ENCODE data around the gene CHD3. TPM values are rescaled to one million over a fixed set of nuclear protein-coding genes. Genes with fewer than 3 reads are reported as not detected.

The CHD3 gene
- total RNA-seq, 4 donors from 2014 or later = 14.8 to 41.4 (median 31.3) TPM

DNA sequence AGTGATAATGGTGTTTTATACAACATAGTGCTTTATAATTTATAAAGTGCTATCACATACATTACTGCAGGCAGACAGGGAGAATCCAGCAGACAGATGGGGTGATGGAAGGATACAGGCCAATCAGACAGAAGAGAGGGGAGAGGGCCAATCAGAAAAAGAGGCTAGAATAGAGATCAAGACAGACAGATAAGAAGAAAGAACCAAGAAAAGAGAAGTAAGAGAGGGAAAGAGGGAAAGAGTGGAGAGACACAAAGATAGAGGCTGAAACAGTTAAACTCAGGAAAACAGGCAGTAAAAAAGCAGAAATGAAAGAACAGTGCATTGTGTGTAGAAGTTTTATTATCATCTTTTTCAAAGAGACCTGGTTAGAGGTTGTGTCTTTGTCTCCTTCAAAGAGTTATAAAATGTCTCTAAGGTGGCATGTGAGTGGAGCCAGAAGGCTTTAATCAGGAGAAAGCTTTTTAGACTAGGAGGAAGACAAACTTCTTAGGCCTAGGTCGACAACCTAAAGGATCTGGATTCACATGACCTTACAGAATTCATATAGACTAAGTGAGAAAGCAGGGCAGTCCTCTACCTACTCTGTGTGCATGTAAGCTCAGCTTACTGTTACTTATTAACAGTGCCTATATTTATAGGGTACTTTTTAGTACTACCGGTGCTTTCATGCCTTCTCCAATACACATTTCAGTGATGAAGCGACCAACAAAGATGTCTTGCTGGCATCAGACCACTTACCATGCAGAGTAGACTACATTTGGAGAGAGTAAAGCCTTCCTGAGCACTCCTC lies 8.3 kb upstream of the CHD3 start:
- TF ChIP-seq, protein P1, sequence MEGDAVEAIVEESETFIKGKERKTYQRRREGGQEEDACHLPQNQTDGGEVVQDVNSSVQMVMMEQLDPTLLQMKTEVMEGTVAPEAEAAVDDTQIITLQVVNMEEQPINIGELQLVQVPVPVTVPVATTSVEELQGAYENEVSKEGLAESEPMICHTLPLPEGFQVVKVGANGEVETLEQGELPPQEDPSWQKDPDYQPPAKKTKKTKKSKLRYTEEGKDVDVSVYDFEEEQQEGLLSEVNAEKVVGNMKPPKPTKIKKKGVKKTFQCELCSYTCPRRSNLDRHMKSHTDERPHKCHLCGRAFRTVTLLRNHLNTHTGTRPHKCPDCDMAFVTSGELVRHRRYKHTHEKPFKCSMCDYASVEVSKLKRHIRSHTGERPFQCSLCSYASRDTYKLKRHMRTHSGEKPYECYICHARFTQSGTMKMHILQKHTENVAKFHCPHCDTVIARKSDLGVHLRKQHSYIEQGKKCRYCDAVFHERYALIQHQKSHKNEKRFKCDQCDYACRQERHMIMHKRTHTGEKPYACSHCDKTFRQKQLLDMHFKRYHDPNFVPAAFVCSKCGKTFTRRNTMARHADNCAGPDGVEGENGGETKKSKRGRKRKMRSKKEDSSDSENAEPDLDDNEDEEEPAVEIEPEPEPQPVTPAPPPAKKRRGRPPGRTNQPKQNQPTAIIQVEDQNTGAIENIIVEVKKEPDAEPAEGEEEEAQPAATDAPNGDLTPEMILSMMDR (IDR thresholded peaks at IDR 0.05; ENCODE audit: low read depth) = no peak

DNA sequence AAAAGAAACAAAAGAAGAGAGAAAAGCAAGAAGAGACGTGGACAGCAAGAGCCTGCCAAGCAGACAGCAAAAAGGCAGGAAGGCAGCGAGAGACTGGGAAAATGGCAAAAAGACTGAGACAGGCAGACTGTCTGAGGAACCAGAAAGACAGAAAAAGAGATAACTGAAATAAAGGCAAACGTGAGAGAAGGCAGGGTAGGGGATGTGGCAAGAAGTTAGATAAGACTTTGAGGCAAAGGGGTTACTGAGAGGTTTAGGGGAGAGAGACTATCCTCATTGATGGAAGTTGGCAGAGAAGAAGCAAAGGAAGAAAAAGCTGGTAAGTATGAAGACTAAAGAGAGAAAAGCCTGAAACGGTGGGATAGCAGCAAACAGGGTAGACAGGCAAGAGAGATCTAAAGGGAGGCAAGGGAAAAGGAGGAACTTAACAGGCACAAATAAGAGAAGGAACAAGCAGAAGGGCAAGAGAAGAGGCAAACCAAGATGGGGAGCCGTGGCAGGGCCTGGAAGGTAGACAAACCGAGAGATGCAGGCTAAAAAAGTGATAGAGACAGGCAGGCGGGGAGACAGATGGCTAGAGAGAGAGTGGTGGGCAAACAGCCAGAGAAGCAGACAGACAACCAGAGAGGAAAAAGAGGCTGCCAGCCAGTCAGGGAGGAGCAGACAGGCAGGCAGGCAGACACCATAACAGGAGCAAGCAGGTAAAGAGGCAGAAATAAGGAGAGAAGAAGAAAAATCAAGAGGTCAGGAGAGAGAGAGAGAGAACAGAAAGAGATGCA lies 7.1 kb upstream of the CHD3 start:
- TF ChIP-seq, protein P1 (IDR thresholded peaks at IDR 0.05; ENCODE audit: low read depth) = no peak

GRCh38 chr17:7882068-7882467 lies 6.5 kb upstream of the CHD3 start:
- TF ChIP-seq, protein P1 (IDR thresholded peaks at IDR 0.05; ENCODE audit: low read depth) = no peak

DNA sequence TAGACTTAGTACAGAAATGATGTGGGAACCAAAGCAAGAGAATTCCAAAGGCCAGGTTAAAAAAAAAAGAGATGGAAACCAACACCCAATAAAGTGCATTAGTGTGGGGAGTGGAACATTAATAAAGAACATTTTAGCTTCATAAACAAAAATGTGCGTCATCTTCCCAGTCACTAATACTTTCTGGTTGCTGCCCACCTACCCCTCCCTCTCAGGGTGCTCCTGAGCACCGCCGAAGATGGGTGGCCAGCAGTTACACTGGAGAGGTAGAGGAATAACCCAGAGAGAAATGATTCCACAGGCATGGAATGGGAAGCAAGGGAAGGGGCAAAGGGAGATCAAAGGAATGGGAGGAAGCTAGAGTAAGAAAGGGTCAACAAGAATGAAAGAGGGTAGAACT lies 6.0 kb upstream of the CHD3 start:
- TF ChIP-seq, protein P1 (IDR thresholded peaks at IDR 0.05; ENCODE audit: low read depth) = no peak

GRCh38 chr17:7883781-7884386 lies 4.7 kb upstream of the CHD3 start:
- TF ChIP-seq, protein P1 (IDR thresholded peaks at IDR 0.05; ENCODE audit: low read depth) = no peak

DNA sequence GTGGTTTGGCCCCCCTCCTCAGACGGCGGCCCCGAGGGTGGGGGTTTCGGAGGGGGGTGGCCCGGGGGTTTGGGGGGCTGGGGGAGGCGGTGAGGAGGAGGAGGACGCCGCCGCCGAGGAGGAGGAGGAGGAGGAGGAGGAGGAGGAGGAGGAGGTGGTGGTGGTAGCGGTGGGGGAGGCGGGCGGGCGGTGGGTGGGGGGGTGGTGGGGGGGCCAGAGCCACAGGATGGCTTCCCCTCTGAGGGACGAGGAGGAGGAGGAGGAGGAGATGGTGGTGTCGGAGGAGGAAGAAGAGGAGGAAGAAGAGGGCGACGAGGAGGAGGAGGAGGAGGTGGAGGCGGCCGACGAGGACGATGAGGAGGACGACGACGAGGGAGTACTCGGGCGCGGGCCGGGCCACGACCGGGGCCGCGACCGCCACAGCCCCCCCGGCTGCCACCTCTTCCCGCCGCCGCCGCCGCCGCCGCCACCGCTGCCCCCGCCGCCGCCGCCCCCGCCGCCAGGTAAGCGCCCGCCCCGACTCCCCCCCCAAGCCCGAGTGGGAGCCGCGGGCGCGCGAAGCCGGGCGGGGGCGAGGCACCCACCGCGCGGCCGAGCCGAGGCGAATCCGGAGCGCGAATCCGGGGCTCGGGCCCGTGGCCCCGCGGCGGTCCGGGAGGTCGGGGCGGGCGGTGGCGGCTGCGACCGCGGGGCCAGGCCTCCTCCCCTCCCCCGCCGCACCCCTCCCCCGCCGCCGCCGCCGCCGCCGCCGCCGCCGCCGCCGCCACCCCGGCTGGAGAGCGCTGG lies 3.8 kb upstream of the CHD3 start:
- TF ChIP-seq, protein P1 (IDR thresholded peaks at IDR 0.05; ENCODE audit: low read depth) = no peak

Data from subcutaneous adipose tissue (tissue), 4 donors.